ENCODE data around the gene CEP295NL. TPM values are rescaled to one million over a fixed set of nuclear protein-coding genes. Genes with fewer than 3 reads are reported as not detected.

CEP295NL gene, protein sequence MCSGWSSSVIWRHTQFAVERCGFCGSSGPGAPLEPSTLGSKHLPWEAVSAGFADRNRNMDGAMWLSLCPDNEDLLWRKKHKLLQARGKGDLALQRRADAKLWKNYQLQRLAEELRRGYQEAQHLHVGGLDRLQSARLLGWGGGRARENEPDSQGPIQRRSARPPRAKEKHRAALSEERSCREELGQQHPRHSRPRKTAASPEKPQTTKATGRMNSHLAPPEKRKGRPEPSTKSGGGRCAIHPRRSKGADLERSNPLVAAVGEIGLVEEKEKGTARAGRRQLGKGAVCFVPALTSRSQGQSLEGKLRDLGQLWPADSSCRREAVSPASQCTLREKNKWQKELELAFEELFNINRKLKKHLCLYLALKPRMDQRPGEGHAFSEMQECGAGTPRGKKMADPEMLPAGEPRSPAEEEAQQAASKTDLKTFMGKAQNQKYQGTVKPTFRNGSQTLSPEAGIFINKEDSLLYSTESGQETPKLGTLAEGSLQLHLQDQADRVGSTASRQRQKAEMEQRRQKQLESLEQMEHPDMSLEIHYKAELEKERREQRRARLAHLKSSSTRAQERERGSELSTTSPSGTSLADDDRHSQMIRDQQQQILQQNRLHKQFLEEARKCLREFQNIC
- total RNA-seq (2021) = 3.5 and 3.6 TPM in 2 replicates
- Bru-seq, nascent RNA = percentile 67 among the genes with signal in this experiment
- BruChase-seq, experiment 1, labeled RNA remaining after a 2-hour chase = percentile 71 among the genes with signal in this experiment
- BruChase-seq, experiment 2, labeled RNA remaining after a 6-hour chase = percentile 64 among the genes with signal in this experiment
- long read RNA-seq = 0 reads

DNA sequence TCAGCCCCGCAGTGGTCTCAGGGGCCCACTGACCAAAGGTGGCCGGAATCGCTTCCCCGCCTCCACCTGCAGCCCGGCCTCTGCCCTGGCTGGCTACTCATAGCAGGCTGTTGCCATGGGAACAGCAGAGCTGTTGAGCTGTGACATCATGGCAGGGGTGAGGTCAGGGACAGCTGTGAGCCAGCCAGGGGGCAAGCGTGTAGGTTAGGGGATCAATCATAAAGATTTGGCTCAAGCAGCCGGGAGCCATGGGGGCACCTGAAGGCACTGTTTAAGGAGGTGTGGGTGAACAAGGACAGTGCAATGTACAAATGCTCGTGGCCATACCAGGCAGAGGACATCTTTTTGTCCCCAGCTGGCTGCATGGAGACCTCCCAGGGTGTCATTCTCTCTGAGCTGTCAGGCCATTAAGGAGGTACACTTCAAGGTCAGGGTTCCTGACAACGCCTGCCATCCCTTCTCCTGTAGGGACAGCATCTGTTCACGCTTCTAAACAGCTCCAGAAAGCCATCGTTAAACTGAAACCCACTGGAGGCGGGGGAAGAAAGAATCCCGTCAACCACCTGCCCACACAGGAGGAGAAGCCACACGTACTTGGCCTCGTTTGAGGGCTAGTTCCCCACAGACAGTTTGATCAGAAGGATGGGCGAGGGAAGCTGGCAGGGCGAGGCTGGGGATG is at the start of gene CEP295NL:
Gene CEP295NL (minus strand): TSS at position 101 of the 679 bp plus-strand sequence. CDS start 1,373 bp downstream, outside the sequence.
- no peak within 1 kb of the TSS for H3K4me3 ChIP-seq
- peaks cover 14% of the 10 kb centered on the region for H3K4me1 ChIP-seq (replicated peaks; ENCODE audit: insufficient read depth)
- H3K79me2 ChIP-seq (ENCODE audit: low read depth) = no peaks in the 10 kb centered on the region
- intact Hi-C loops (cut with micrococcal nuclease; ENCODE audit: unreplicated experiment) = no loop called here
- H3F3A ChIP-seq (ENCODE audit: insufficient read depth, low read depth) = no peaks in the 10 kb centered on the region; the same call in 1 of the 2 replicates
- no peaks in the 10 kb centered on the region for H3K36me3 ChIP-seq (ENCODE audit: low read depth)
- H3K9me3 ChIP-seq (ENCODE audit: insufficient read depth, low read depth) = no peaks in the 10 kb centered on the region
- TF ChIP-seq, protein P1, sequence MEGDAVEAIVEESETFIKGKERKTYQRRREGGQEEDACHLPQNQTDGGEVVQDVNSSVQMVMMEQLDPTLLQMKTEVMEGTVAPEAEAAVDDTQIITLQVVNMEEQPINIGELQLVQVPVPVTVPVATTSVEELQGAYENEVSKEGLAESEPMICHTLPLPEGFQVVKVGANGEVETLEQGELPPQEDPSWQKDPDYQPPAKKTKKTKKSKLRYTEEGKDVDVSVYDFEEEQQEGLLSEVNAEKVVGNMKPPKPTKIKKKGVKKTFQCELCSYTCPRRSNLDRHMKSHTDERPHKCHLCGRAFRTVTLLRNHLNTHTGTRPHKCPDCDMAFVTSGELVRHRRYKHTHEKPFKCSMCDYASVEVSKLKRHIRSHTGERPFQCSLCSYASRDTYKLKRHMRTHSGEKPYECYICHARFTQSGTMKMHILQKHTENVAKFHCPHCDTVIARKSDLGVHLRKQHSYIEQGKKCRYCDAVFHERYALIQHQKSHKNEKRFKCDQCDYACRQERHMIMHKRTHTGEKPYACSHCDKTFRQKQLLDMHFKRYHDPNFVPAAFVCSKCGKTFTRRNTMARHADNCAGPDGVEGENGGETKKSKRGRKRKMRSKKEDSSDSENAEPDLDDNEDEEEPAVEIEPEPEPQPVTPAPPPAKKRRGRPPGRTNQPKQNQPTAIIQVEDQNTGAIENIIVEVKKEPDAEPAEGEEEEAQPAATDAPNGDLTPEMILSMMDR (conservative IDR thresholded peaks at IDR 0.05) = no peak
- TF ChIP-seq EZH2 (IDR thresholded peaks at IDR 0.05; ENCODE audit: low read depth) = no peak
- no peak within 1 kb of the TSS for H2AFZ ChIP-seq
- H4K20me1 ChIP-seq (ENCODE audit: insufficient read depth) = no peaks in the 10 kb centered on the region
- CTCF ChIA-PET = no interaction called here
- no TSS peak for BruUV-seq (replicated peaks)
- H3K27ac ChIP-seq = no peak within 1 kb of the TSS
- H3K27me3 ChIP-seq (ENCODE audit: insufficient read depth, low read depth) = no peaks in the 10 kb centered on the region
- H3K4me2 ChIP-seq = no peak within 1 kb of the TSS
- DNase-seq = no peak
- H3K9me2 ChIP-seq (ENCODE audit: insufficient read depth) = no peaks in the 10 kb centered on the region
- POLR2A ChIA-PET (ENCODE audit: unreplicated experiment) = no interaction called here

DNA sequence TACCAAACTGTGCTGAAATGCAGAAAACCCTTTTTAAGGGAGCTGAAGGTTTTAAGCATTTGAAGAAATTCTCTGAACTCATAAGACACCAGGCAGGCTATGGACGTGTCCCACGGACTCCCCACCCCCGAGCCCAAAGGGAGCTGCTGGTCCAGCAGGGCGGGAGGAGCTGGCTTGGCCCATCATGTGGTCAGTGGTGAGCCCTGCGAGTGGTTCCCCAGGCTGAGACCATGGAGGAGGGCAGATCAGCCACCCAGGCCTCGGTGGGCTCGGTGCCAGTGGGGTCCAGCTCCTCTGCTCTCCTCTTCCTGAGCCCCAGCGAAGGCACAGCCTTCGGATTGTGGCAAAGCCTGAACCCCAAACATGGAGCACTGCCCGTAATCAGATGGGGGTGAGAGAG is 49.7 kb upstream of the CEP295NL start:
- H3K9me2 ChIP-seq (ENCODE audit: insufficient read depth) = no peaks in the 10 kb centered on the region
- H3K27ac ChIP-seq = no peak overlapping the region
- CTCF ChIA-PET = interaction anchor here (0.6 kb wide), 1 partner anchor 560 kb away, joined by 3 read pairs; no protein-coding TSS in a partner anchor
- no peaks in the 10 kb centered on the region for H3K27me3 ChIP-seq (ENCODE audit: insufficient read depth, low read depth)
- POLR2A ChIA-PET (ENCODE audit: unreplicated experiment) = no interaction called here
- no peaks in the 10 kb centered on the region for H4K20me1 ChIP-seq (ENCODE audit: insufficient read depth)
- no peak overlapping the region for H3K4me2 ChIP-seq
- no peak for DNase-seq
- H2AFZ ChIP-seq = no peak overlapping the region
- H3K9me3 ChIP-seq (ENCODE audit: insufficient read depth, low read depth) = no peaks in the 10 kb centered on the region
- H3F3A ChIP-seq (ENCODE audit: insufficient read depth, low read depth) = peaks cover 11% of the 10 kb centered on the region; the same call in 1 of the 2 replicates
- H3K79me2 ChIP-seq (ENCODE audit: low read depth) = no peaks in the 10 kb centered on the region
- TF ChIP-seq, protein P1 (conservative IDR thresholded peaks at IDR 0.05) = no peak
- TF ChIP-seq EZH2 (IDR thresholded peaks at IDR 0.05; ENCODE audit: low read depth) = no peak
- peaks cover 21% of the 10 kb centered on the region for H3K4me1 ChIP-seq (replicated peaks; ENCODE audit: insufficient read depth)
- no peak overlapping the region for H3K4me3 ChIP-seq
- H3K36me3 ChIP-seq (ENCODE audit: low read depth) = no peaks in the 10 kb centered on the region
- BruUV-seq (replicated peaks) = no TSS peak
- intact Hi-C loops (cut with micrococcal nuclease; ENCODE audit: unreplicated experiment) = no loop called here

DNA sequence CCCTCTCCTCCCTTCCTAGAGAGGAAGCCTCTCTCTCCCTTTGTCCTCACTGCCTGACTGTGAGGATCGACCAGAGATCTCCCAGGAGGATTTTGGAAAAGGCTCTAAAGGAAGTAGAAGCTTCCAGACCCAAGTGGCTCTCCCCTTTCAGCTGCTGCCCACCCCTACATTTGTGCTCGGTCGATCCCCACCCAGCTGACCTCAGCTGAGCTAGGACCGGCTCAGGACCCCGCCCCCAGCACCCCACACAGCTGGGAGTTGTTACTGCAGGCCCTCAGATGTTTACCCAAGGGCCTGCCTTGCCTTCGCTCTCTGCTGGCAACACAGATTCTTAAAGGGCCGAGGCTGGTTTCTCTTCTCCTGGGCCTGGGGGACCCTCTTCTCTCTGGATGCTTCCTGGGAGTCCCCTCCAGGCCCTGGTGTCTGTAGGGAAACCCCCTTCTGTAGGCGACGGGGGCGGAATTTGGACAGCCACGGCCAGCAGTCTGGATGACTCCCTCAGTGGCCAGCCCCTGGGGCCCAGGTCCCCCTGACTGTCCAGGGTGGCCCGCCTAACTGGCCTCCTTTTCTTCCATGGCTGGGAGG is 49.1 kb upstream of the CEP295NL start:
- intact Hi-C loops (cut with micrococcal nuclease; ENCODE audit: unreplicated experiment) = no loop called here
- POLR2A ChIA-PET (ENCODE audit: unreplicated experiment) = no interaction called here
- H3K27me3 ChIP-seq (ENCODE audit: insufficient read depth, low read depth) = no peaks in the 10 kb centered on the region
- CTCF ChIA-PET = no interaction called here
- no peak for TF ChIP-seq EZH2 (IDR thresholded peaks at IDR 0.05; ENCODE audit: low read depth)
- TF ChIP-seq, protein P1 (conservative IDR thresholded peaks at IDR 0.05) = no peak
- no peak overlapping the region for H3K4me2 ChIP-seq
- no peaks in the 10 kb centered on the region for H3K9me2 ChIP-seq (ENCODE audit: insufficient read depth)
- DNase-seq = no peak
- H3K36me3 ChIP-seq (ENCODE audit: low read depth) = no peaks in the 10 kb centered on the region
- peaks cover 15% of the 10 kb centered on the region for H3K4me1 ChIP-seq (replicated peaks; ENCODE audit: insufficient read depth)
- no peaks in the 10 kb centered on the region for H3K79me2 ChIP-seq (ENCODE audit: low read depth)
- no peak overlapping the region for H3K27ac ChIP-seq
- no peaks in the 10 kb centered on the region for H3K9me3 ChIP-seq (ENCODE audit: insufficient read depth, low read depth)
- peaks cover 8% of the 10 kb centered on the region; the same call in 1 of the 2 replicates for H3F3A ChIP-seq (ENCODE audit: insufficient read depth, low read depth)
- no TSS peak for BruUV-seq (replicated peaks)
- H3K4me3 ChIP-seq = no peak overlapping the region
- no peaks in the 10 kb centered on the region for H4K20me1 ChIP-seq (ENCODE audit: insufficient read depth)
- no peak overlapping the region for H2AFZ ChIP-seq

All from PC-9 (cell line).